ENCODE measurements around the gene SCPEP1.

SCPEP1 gene

DNA sequence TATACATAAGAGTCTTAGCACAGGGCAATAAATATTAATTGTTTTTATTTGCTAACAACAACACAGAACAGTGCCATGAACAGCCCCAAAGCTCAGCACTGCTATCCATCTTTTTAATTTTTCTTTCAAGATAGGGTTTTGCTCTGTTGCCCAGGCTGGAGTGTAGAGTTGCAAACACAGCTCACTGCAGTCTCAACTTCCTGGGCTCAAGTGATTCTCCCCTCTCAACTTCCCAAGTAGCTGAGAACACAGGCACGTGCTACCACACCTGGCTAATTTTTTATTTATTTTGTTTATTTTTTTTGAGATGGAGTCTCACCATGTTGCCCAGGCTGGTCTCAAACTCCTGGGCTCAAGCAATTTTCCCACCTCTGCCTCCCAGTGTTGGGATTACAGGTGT, 59.5 kb downstream of the SCPEP1 start:
- no peak for DNase-seq (ENCODE audit: low read depth in 1 of 2, low spot score in 1 of 2)

GRCh38 chr17:57038486-57038885, 60.6 kb downstream of the SCPEP1 start:
- no peak for DNase-seq (ENCODE audit: low read depth in 1 of 2, low spot score in 1 of 2)

DNA sequence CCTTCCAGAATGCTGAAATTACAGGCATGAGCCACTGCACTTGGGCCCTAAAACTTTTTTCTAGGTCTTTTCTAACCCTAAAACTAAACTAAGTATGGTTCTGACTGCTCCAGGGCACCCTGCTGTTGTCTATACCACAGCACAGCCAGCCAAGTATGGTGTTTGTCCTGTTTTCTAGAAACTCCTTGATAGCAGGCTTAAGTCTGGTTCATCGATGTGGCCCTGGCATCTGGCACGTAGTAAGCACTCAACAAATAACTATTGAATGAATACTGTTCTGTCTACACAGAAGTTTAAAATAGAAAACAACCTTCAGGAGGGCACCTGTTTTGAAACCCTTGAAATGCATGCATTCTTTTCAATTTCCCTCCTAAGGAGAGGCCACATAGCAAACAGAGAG, 62.6 kb downstream of the SCPEP1 start:
- no peak for DNase-seq (ENCODE audit: low read depth in 1 of 2, low spot score in 1 of 2)

DNA sequence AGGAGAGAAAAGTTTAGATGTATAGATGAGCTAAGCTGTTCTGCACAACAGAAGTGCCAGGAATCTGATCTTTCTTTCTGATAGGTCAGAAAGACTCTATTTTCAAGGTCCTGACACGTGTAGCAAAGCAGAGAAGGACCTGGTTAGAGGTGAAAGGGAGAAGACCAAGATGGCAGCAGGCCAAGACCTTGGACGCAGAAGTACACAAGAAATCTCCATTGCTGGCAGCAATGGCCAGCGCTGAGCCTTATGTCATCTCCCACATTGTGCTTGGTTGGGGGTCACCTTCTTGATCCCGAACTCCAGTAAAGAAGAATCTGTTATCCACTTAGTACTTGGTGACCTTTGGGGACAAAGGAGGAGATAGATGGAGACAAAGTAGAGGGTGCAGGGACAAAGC, 65.3 kb downstream of the SCPEP1 start:
- DNase-seq (ENCODE audit: low read depth in 1 of 2, low spot score in 1 of 2), result no peak

DNA sequence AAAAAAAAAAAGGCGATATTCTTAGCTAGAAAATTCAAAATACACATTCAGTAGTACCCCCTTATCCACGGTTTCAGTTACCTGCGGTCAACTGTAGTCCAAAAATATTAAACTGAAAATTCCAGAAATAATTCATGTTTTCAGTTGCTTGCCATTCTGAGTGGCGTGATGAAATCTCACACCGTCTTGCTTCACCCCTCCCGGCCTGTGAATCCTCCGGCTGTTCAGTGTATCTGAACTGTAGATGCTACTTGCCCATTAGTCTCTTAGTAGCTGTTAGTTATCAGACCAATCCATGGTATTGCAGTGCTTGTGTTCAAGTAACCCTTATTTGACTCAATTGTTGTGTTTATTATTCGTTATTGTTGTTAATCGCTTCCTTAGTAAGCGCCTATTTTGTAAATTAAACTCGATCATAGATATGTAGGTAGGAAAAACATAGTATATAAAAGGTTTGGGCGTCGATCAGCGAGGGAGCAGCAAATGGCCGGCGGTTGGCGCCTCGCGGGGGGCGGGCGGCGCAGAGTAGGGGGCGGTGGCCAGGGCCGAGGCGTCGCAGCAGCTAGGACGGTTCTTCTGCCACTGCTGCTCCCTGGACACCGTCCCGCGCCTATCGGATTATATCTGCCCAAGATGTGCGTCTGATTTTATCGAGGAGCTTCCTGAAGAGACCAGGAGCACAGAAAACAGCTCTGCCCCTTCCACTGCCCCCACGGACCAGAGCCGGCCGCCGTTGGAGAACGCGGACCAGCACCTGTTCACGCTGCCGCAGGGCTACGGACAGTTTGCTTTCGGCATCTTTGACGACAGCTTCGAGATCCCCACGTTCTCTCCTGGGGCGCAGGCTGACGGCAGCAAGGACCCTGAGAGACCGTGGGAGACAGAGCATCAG, 67.3 kb downstream of the SCPEP1 start:
- DNase-seq (ENCODE audit: low read depth in 1 of 2, low spot score in 1 of 2), result no peak

- DNase-seq (ENCODE audit: low read depth in 1 of 2, low spot score in 1 of 2), result peak in 1 of 2 donors; percentile 8
These were observed 68.2 kb downstream of the SCPEP1 start for GRCh38 chr17:57045868-57046704.

GRCh38 chr17:57046749-57047148, 68.8 kb downstream of the SCPEP1 start:
- DNase-seq (ENCODE audit: low read depth in 1 of 2, low spot score in 1 of 2), result no peak

- DNase-seq (ENCODE audit: low read depth in 1 of 2, low spot score in 1 of 2), result no peak
These were observed 70.2 kb downstream of the SCPEP1 start for GRCh38 chr17:57048096-57048495.

- DNase-seq (ENCODE audit: low read depth in 1 of 2, low spot score in 1 of 2), result no peak
These were observed 72.4 kb downstream of the SCPEP1 start for GRCh38 chr17:57050306-57050705.

- no peak for DNase-seq (ENCODE audit: low read depth in 1 of 2, low spot score in 1 of 2)
These were observed 74.0 kb downstream of the SCPEP1 start for GRCh38 chr17:57051886-57052361.
